B cell (primary cell): ENCODE measurements around the gene CHIC2. TPM values are rescaled to one million over a fixed set of nuclear protein-coding genes. Genes with fewer than 3 reads are reported as not detected.

Experiments used
- ATAC-seq: fragments of 200-7000 bp; cut with Tn5 transposase; one replicate; pipeline ENCODE4 v1.10.0; 2021; ENCODE audit warnings: low read depth, mild to moderate bottlenecking, moderate number of reproducible peaks, moderate library complexity
- CTCF ChIA-PET: fragments of 350-600 bp; sonication (Branson Sonifier 250); formaldehyde crosslinking; loops from one replicate; lab custom pipeline; 2021; ENCODE audit warnings: antibody characterized with exemption, inconsistent platforms; lab: Charles Lee
- POLR2A ChIA-PET: fragments of 350-600 bp; sonication (Branson Sonifier 250); formaldehyde crosslinking; loops from one replicate; lab custom pipeline; 2021; ENCODE audit warnings: antibody characterized with exemption; lab: Charles Lee
- DNase-seq: peaks from one replicate; pipeline ENCODE4 v3.0.0; 2013
- H2AFZ ChIP-seq: 2 replicates; pipeline ENCODE4 v1.6.1; 2012; ENCODE audit warnings: mild to moderate bottlenecking, low read depth, low read length; ENCODE audit not compliant: insufficient read depth, poor library complexity, severe bottlenecking
- H3K27ac ChIP-seq, 2 donors: 1 replicate in 1 of 2; 2 replicates in 1 of 2; pipeline ENCODE4 v1.5.1; 2012 to 2013; ENCODE audit warnings: low read length in 2 of 2, mild to moderate bottlenecking in 2 of 2, moderate library complexity in 1 of 2
- H3K27me3 ChIP-seq, 4 experiments: fragments of 200-600 bp in 1 of 4; sonication (generic) in 1 of 4; replicated peaks in 1 of 4; 1 replicate in 2 of 4; 2 replicates in 2 of 4; pipeline versions ENCODE4 v1.6.1 to v1.7.0; 2013 to 2016; ENCODE audit warnings: low read length in 3 of 4, mild to moderate bottlenecking in 2 of 4, mixed read lengths in 1 of 4, moderate library complexity in 1 of 4; ENCODE audit not compliant: insufficient read depth in 4 of 4, control insufficient read depth in 3 of 4; ENCODE audit errors: control extremely low read depth in 1 of 4
- H3K36me3 ChIP-seq, 2 experiments: replicated peaks in 1 of 2; 1 replicate in 1 of 2; 2 replicates in 1 of 2; pipeline versions ENCODE4 v1.6.1 to v1.7.1; 2013; ENCODE audit warnings: low read length in 1 of 2; ENCODE audit not compliant: insufficient read depth in 2 of 2, control insufficient read depth in 1 of 2; ENCODE audit errors: control extremely low read depth in 1 of 2, extremely low read depth in 1 of 2
- H3K4me1 ChIP-seq, 2 donors: fragments of 200-600 bp in 1 of 2; sonication (generic) in 1 of 2; 1 replicate in 1 of 2; 2 replicates in 1 of 2; pipeline versions ENCODE4 v1.5.1 to v1.6.1; 2013 to 2017; ENCODE audit warnings: low read length in 2 of 2; ENCODE audit not compliant: control insufficient read depth in 2 of 2, insufficient read depth in 2 of 2
- H3K4me2 ChIP-seq: replicated peaks from 2 replicates; pipeline ENCODE3; 2012; ENCODE audit warnings: mild to moderate bottlenecking, low read depth, low read length; ENCODE audit not compliant: poor library complexity, severe bottlenecking
- H3K4me3 ChIP-seq, 5 experiments: fragments of 200-600 bp in 1 of 5; sonication (generic) in 1 of 5; 1 replicate in 3 of 5; 2 replicates in 2 of 5; pipeline versions ENCODE4 v1.5.1 to v1.7.0; 2011 to 2016; ENCODE audit warnings: low read length in 4 of 5, mild to moderate bottlenecking in 4 of 5, low read depth in 2 of 5, control low read depth in 1 of 5, moderate library complexity in 1 of 5; ENCODE audit not compliant: insufficient read depth in 1 of 5; ENCODE audit errors: control extremely low read depth in 1 of 5, extremely low read depth in 1 of 5
- H3K79me2 ChIP-seq: fragments of 200-600 bp; sonication (generic); one replicate; pipeline ENCODE4 v1.6.0; 2016; ENCODE audit warnings: low read length; ENCODE audit not compliant: control insufficient read depth, insufficient read depth
- H3K9ac ChIP-seq: fragments of 200-600 bp; sonication (generic); 2 replicates; pipeline ENCODE4 v1.6.1; 2017; ENCODE audit warnings: mild to moderate bottlenecking, low read length, moderate library complexity
- H3K9me3 ChIP-seq, 3 donors: one replicate each; pipeline versions ENCODE4 v1.6.1 to v1.7.1; 2013; ENCODE audit warnings: low read length in 2 of 3; ENCODE audit not compliant: control insufficient read depth in 2 of 3, insufficient read depth in 1 of 3; ENCODE audit errors: control extremely low read depth in 1 of 3
- H4K20me1 ChIP-seq: 2 replicates; pipeline ENCODE4 v1.6.0; 2012; ENCODE audit warnings: mild to moderate bottlenecking, low read length; ENCODE audit not compliant: insufficient read depth, control insufficient read depth, poor library complexity, severe bottlenecking
- H3K27ac Mint-ChIP-seq: one replicate; pipeline ENCODE4 v1.8.0; 2021; ENCODE audit warnings: mixed read lengths
- H3K27me3 Mint-ChIP-seq: one replicate; pipeline ENCODE4 v1.8.0; 2021; ENCODE audit warnings: mixed read lengths
- H3K4me1 Mint-ChIP-seq: one replicate; pipeline ENCODE4 v1.8.0; 2021; ENCODE audit warnings: mixed read lengths
- H3K4me3 Mint-ChIP-seq: one replicate; pipeline ENCODE4 v1.8.0; 2021; ENCODE audit warnings: mixed read lengths
- H3K9me3 Mint-ChIP-seq: one replicate; pipeline ENCODE4 v1.8.0; 2022; ENCODE audit warnings: mixed read lengths; ENCODE audit not compliant: insufficient read depth
- CTCF ChIP-seq: fragments of 200-600 bp; IDR thresholded peaks from one replicate; pipeline ENCODE4 v1.8.0; 2022; ENCODE audit warnings: antibody characterized with exemption, mild to moderate bottlenecking
- EZH2 ChIP-seq: IDR thresholded peaks from 2 replicates; pipeline ENCODE4 v1.6.1; 2012; ENCODE audit warnings: borderline replicate concordance, low read depth, mild to moderate bottlenecking, moderate library complexity, low read length; ENCODE audit not compliant: insufficient read depth, poor library complexity, severe bottlenecking
- WGBS: methylation state at CpG from one replicate; pipeline ENCODE4 v1.1.5; 2013; ENCODE audit warnings: missing lambda C conversion rate; ENCODE audit not compliant: insufficient coverage; 5-methylcytosine and 5-hydroxymethylcytosine counted together
- intact Hi-C: fragments of 100-400 bp; cut with micrococcal nuclease; formaldehyde crosslinking; loops from one replicate; pipeline ENCODE4 v1.10.0; 2022
- polyA plus RNA-seq: library from polyadenylated mRNA; depleted of rRNA; stranded (reverse); fragments of >200 nt; gene quantifications from 2 replicates; pipeline ENCODE4 v1.2.3, GENCODE V29; 2012
- total RNA-seq, 2 donors: library from RNA; stranded (reverse); fragments of 120-200 nt in 1 of 2; gene quantifications; 1 replicate in 1 of 2; 2 replicates in 1 of 2; pipeline versions ENCODE4 v1.2.3 to v1.2.4, GENCODE V29; 2013 to 2022

The CHIC2 gene
- total and polyA plus RNA-seq, 2 donors (not counting 1 experiment from before 2014, with no cell fraction given): 20.2 to 37.7 TPM

- peak; percentile 60 for DNase-seq
- Histone ChIP-seq H4K20me1 (no peaks in the 10 kb centered on the region), H3K79me2 (no peaks in the 10 kb centered on the region), H3K9ac (peak overlapping the region; percentile 57), H2AFZ (peak overlapping the region; percentile 36), H3K4me1 (peaks cover 53 to 65% of the 10 kb centered on the region in 2 donors), H3K9me3 (peaks cover 2 to 37% (median 4%) of the 10 kb centered on the region in 3 donors), H3K4me3 (peak overlapping the region in 3 of 5 experiments; percentile 36 to 57 (median 43)), H3K27me3 (peaks cover 0 to 95% (median 80%) of the 10 kb centered on the region in 4 experiments), H3K4me2 (peak overlapping the region; percentile 75), H3K27ac (no peak overlapping the region), H3K36me3 (no peaks in the 10 kb centered on the region)
- ChIA-PET CTCF (no interaction called here), POLR2A (no interaction called here)
- TF ChIP-seq CTCF: no peak
- peaks cover 53% of the 10 kb centered on the region for H3K4me1 Mint-ChIP-seq
- peak overlapping the region; percentile 20 for H3K27ac Mint-ChIP-seq
- peaks cover 80% of the 10 kb centered on the region for H3K27me3 Mint-ChIP-seq
- intact Hi-C loops: loop anchor here (1.0 kb wide), 1 partner anchor 9 kb away; no protein-coding TSS in a partner anchor
- peak overlapping the region; percentile 82 for H3K4me3 Mint-ChIP-seq
- peak; percentile 37 for ATAC-seq
- 4% methylated on average over 40 of the region's 46 CpGs for WGBS
- H3K9me3 Mint-ChIP-seq: no peaks in the 10 kb centered on the region
Observed at GRCh38 chr4:54100595-54101189, 36.3 kb upstream of the CHIC2 start.

GRCh38 chr4:54099748-54100574 is 35.6 kb upstream of the CHIC2 start, which contains the start of gene GSX2:
Gene GSX2 (plus strand): TSS chr4:54100163. CDS start chr4:54100345, 182 bp downstream.
- POLR2A ChIA-PET: no interaction called here
- Histone ChIP-seq H3K4me3 (peak within 1 kb of the TSS in 4 of 5 experiments; percentile 5 to 57 (median 40)), H2AFZ (peak within 1 kb of the TSS; percentile 36), H3K4me2 (peak within 1 kb of the TSS; percentile 75), H3K4me1 (peaks cover 53 to 60% of the 10 kb centered on the region in 2 donors), H3K36me3 (no peaks in the 10 kb centered on the region), H3K79me2 (no peaks in the 10 kb centered on the region), H3K9me3 (peaks cover 2 to 35% (median 4%) of the 10 kb centered on the region in 3 donors), H3K9ac (peak within 1 kb of the TSS; percentile 57), H4K20me1 (no peaks in the 10 kb centered on the region), H3K27ac (no peak within 1 kb of the TSS), H3K27me3 (peaks cover 0 to 95% (median 80%) of the 10 kb centered on the region in 4 experiments)
- peaks cover 83% of the 10 kb centered on the region for H3K27me3 Mint-ChIP-seq
- H3K27ac Mint-ChIP-seq: peak within 1 kb of the TSS; percentile 20
- CTCF ChIA-PET: interaction anchor here (0.5 kb wide), 1 partner anchor 189 kb away, joined by 6 read pairs; no protein-coding TSS in a partner anchor
- ATAC-seq (no peak), DNase-seq (peak; percentile 40)
- no peaks in the 10 kb centered on the region for H3K9me3 Mint-ChIP-seq
- peaks cover 53% of the 10 kb centered on the region for H3K4me1 Mint-ChIP-seq
- intact Hi-C loops: no loop called here
- WGBS: 2% methylated on average over 61 of the region's 66 CpGs
- peak within 1 kb of the TSS; percentile 82 for H3K4me3 Mint-ChIP-seq
- TF ChIP-seq CTCF (no peak), EZH2 (peak; percentile 79)
